HCT116 (cell line): Measurements from ENCODE around the gene LAYN.

ENCODE experiments used
- EZH2 ChIP-seq: fragments of 200-600 bp; sonication (generic); IDR thresholded peaks from 2 replicates; pipeline ENCODE4 v1.6.1; 2017; ENCODE audit warnings: antibody characterized with exemption, mixed run types
- EZH2phosphoT487 ChIP-seq: fragments of 200-600 bp; IDR thresholded peaks from 2 replicates; pipeline ENCODE4 v1.6.1; 2018; ENCODE audit warnings: antibody characterized with exemption, borderline replicate concordance
- JUND ChIP-seq: IDR thresholded peaks from 2 replicates; pipeline ENCODE4 v1.6.1; 2012
- POLR2A ChIP-seq: IDR thresholded peaks from 2 replicates; pipeline ENCODE4 v1.7.0; 2011; ENCODE audit warnings: borderline replicate concordance; ENCODE audit not compliant: insufficient read depth, insufficient read length; ENCODE audit errors: extremely low read depth
- POLR2AphosphoS5 ChIP-seq: IDR thresholded peaks from 2 replicates; pipeline ENCODE4 v1.6.1; 2011; ENCODE audit warnings: mild to moderate bottlenecking, low read depth, low read length, moderate library complexity
- SIN3A ChIP-seq: IDR thresholded peaks from 2 replicates; pipeline ENCODE4 v1.6.1; 2012; ENCODE audit warnings: low read depth
- SP1 ChIP-seq: IDR thresholded peaks from 2 replicates; pipeline ENCODE4 v1.6.1; 2012; ENCODE audit warnings: low read depth
- SRF ChIP-seq: IDR thresholded peaks from 2 replicates; pipeline ENCODE4 v1.6.1; 2012; ENCODE audit warnings: low read depth
- YY1 ChIP-seq: IDR thresholded peaks from 2 replicates; pipeline ENCODE4 v1.6.1; 2011; ENCODE audit warnings: low read length, low read depth, moderate library complexity, mild to moderate bottlenecking; ENCODE audit not compliant: insufficient replicate concordance; ENCODE audit errors: extremely low read depth
- ZNF274 ChIP-seq: fragments of 200-500 bp; sonication (Bioruptor generic); IDR thresholded peaks from 2 replicates; pipeline ENCODE4 v1.6.1; 2014; ENCODE audit warnings: mild to moderate bottlenecking, low read depth, low read length, inconsistent platforms
- TF ChIP-seq, protein P1 (sequence below), 3 experiments: fragments of 200-600 bp in 1 of 3; sonication (generic) in 1 of 3; IDR thresholded peaks in 2 of 3; conservative IDR thresholded peaks in 1 of 3; 2 replicates each; pipeline ENCODE4 v1.5.1; 2012 to 2017; ENCODE audit warnings: low read depth in 2 of 3, low read length in 2 of 3, antibody characterized with exemption in 1 of 3, borderline replicate concordance in 1 of 3, control low read depth in 1 of 3, mild to moderate bottlenecking in 1 of 3, mixed read lengths in 1 of 3, mixed run types in 1 of 3, moderate library complexity in 1 of 3; ENCODE audit not compliant: insufficient read depth in 1 of 3
- TF ChIP-seq, protein P2 (sequence below): IDR thresholded peaks from 2 replicates; pipeline ENCODE4 v1.6.1; 2012; ENCODE audit warnings: low read depth
- TF ChIP-seq, protein P3 (sequence below): IDR thresholded peaks from 2 replicates; pipeline ENCODE4 v1.6.1; 2012

DNA sequence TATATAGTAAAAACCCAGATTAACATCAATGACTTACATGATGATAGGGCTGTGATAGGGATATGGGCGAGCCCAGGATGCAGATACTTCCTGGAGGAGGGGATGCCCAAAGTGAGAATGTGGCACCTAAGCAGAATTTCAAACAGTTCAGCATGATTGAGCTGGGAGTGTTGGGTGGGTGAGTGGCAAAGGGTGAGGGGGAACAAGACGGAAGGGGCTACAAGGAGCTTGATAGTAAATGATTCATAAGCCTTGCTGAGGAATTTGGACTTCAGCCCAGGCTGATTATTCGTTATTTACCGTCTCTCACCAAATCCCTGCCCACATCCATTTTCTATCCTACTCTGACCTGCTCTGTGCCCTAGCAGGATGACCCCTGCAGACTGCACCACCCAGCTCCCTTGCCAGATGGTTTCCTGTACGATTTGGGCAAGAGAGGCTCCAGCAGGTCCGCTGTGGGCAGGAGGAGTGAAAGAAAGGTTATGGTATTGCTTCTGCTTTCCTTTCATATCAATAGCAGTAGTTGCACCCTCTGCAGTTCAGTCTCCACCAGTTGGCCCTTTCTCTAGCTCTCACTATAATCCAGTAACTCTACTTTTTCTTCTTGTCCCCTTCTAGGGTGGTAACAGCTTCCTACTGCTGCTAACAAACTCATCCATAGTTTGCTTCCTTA lies 31.4 kb downstream of the LAYN start:
- TF ChIP-seq POLR2AphosphoS5 (no peak), SIN3A (no peak), SP1 (no peak), YY1 (no peak), POLR2A (no peak), ZNF274 (no peak), EZH2phosphoT487 (no peak), JUND (no peak), EZH2 (no peak), SRF (no peak)
- TF ChIP-seq, protein P1, sequence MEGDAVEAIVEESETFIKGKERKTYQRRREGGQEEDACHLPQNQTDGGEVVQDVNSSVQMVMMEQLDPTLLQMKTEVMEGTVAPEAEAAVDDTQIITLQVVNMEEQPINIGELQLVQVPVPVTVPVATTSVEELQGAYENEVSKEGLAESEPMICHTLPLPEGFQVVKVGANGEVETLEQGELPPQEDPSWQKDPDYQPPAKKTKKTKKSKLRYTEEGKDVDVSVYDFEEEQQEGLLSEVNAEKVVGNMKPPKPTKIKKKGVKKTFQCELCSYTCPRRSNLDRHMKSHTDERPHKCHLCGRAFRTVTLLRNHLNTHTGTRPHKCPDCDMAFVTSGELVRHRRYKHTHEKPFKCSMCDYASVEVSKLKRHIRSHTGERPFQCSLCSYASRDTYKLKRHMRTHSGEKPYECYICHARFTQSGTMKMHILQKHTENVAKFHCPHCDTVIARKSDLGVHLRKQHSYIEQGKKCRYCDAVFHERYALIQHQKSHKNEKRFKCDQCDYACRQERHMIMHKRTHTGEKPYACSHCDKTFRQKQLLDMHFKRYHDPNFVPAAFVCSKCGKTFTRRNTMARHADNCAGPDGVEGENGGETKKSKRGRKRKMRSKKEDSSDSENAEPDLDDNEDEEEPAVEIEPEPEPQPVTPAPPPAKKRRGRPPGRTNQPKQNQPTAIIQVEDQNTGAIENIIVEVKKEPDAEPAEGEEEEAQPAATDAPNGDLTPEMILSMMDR (IDR thresholded peaks at IDR 0.05 in 2 of 3, conservative IDR thresholded peaks at IDR 0.05 in 1 of 3; ENCODE audit: borderline replicate concordance in 1 of 3, insufficient read depth in 1 of 3, low read depth in 2 of 3, low read length in 2 of 3), result no peak
- TF ChIP-seq, protein P2, sequence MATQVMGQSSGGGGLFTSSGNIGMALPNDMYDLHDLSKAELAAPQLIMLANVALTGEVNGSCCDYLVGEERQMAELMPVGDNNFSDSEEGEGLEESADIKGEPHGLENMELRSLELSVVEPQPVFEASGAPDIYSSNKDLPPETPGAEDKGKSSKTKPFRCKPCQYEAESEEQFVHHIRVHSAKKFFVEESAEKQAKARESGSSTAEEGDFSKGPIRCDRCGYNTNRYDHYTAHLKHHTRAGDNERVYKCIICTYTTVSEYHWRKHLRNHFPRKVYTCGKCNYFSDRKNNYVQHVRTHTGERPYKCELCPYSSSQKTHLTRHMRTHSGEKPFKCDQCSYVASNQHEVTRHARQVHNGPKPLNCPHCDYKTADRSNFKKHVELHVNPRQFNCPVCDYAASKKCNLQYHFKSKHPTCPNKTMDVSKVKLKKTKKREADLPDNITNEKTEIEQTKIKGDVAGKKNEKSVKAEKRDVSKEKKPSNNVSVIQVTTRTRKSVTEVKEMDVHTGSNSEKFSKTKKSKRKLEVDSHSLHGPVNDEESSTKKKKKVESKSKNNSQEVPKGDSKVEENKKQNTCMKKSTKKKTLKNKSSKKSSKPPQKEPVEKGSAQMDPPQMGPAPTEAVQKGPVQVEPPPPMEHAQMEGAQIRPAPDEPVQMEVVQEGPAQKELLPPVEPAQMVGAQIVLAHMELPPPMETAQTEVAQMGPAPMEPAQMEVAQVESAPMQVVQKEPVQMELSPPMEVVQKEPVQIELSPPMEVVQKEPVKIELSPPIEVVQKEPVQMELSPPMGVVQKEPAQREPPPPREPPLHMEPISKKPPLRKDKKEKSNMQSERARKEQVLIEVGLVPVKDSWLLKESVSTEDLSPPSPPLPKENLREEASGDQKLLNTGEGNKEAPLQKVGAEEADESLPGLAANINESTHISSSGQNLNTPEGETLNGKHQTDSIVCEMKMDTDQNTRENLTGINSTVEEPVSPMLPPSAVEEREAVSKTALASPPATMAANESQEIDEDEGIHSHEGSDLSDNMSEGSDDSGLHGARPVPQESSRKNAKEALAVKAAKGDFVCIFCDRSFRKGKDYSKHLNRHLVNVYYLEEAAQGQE, result no peak
- TF ChIP-seq, protein P3, sequence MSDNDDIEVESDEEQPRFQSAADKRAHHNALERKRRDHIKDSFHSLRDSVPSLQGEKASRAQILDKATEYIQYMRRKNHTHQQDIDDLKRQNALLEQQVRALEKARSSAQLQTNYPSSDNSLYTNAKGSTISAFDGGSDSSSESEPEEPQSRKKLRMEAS, result no peak
